Measurements from ENCODE around the gene ARID1B.

The ARID1B gene

DNA sequence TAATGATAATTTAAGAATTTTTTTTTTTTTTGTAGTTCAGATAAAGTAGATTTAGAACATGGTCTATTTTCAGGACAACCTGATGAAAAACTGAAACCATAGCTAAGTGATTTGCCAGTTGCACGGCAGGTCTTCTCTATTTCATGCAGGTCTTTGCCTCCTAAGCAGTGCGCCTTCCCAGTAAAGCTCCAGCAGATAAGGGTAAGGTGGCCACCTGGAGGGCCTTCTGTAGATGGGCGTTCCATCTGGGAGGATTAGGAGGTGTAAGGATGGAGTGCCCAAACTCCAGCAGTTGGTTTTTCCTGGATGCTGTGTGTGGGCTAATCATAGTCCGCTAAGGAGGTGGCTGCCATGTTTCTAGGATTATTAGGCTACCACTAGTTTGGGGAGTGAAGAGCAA, 107.1 kb downstream of the ARID1B start:
- Histone ChIP-seq H3K4me3 (ENCODE audit: low read length) (no peak overlapping the region), H3K9ac (ENCODE audit: low read length) (no peak overlapping the region), H3K9me3 (ENCODE audit: control insufficient read depth, low read length) (no peaks in the 10 kb centered on the region), H3K36me3 (ENCODE audit: control insufficient read depth, insufficient read depth, low read length, severe bottlenecking) (no peaks in the 10 kb centered on the region), H3K27me3 (replicated peaks; ENCODE audit: control insufficient read depth, insufficient read depth, low read length) (no peaks in the 10 kb centered on the region), H3K4me1 (ENCODE audit: control insufficient read depth, insufficient read depth, low read length) (peaks cover 15% of the 10 kb centered on the region)
- no peak for DNase-seq (ENCODE audit: low read depth)

DNA sequence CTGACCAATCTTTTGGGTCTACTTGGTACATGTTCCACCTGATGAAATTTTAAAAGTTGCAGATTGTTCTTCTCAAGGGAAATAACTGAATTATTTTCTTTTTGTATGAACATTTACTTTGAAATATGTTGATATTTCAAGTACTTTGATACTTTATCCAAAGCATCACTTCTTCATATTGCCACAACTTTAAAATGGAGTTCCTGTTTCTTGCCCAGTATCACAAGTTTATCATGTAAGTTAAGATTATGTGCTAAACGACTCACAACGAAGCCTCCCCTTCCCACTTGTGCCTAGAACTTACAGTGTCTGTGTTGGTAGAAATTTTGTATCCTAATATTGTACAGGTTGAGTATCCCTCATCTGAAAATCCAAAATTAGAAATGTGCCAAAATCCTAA, 108.4 kb downstream of the ARID1B start:
- Histone ChIP-seq H3K4me1 (ENCODE audit: control insufficient read depth, insufficient read depth, low read length) (peaks cover 15% of the 10 kb centered on the region), H3K9me3 (ENCODE audit: control insufficient read depth, low read length) (no peaks in the 10 kb centered on the region)

DNA sequence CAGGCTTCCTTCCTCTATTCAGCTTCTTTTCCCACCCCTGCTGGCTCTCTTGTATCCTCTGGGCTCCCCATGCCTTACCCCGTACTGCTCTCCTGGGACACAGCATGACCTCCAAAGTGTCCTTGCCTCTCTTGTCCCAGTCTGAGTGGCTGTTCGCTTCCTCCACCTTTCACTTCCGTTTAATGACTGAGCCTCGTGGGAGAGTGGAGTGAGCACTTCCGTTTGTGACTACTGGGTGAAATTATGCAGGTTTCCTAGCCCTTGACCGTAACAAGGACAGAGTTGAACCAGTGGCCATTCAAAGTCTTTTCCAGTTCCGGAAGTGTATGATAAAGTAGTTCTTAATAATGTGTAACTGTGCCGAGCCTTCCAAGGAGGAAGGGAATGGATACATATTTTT, 109.2 kb downstream of the ARID1B start:
- H3K4me3 ChIP-seq (ENCODE audit: low read length), result no peak overlapping the region
- no peaks in the 10 kb centered on the region for H3K36me3 ChIP-seq (ENCODE audit: control insufficient read depth, insufficient read depth, low read length, severe bottlenecking)
- no peak for DNase-seq (ENCODE audit: low read depth)
- peaks cover 19% of the 10 kb centered on the region for H3K4me1 ChIP-seq (ENCODE audit: control insufficient read depth, insufficient read depth, low read length)
- no peaks in the 10 kb centered on the region for H3K9me3 ChIP-seq (ENCODE audit: control insufficient read depth, low read length)
- no peak overlapping the region for H3K9ac ChIP-seq (ENCODE audit: low read length)
- H3K27me3 ChIP-seq (replicated peaks; ENCODE audit: control insufficient read depth, insufficient read depth, low read length), result no peaks in the 10 kb centered on the region

More for the DNA sequence above, 108.4 kb downstream of the ARID1B start:
- H3K27me3 ChIP-seq (replicated peaks; ENCODE audit: control insufficient read depth, insufficient read depth, low read length), result no peaks in the 10 kb centered on the region
- H3K36me3 ChIP-seq (ENCODE audit: control insufficient read depth, insufficient read depth, low read length, severe bottlenecking), result no peaks in the 10 kb centered on the region
- no peak overlapping the region for H3K4me3 ChIP-seq (ENCODE audit: low read length)
- no peak overlapping the region for H3K9ac ChIP-seq (ENCODE audit: low read length)
- no peak for DNase-seq (ENCODE audit: low read depth)

DNA sequence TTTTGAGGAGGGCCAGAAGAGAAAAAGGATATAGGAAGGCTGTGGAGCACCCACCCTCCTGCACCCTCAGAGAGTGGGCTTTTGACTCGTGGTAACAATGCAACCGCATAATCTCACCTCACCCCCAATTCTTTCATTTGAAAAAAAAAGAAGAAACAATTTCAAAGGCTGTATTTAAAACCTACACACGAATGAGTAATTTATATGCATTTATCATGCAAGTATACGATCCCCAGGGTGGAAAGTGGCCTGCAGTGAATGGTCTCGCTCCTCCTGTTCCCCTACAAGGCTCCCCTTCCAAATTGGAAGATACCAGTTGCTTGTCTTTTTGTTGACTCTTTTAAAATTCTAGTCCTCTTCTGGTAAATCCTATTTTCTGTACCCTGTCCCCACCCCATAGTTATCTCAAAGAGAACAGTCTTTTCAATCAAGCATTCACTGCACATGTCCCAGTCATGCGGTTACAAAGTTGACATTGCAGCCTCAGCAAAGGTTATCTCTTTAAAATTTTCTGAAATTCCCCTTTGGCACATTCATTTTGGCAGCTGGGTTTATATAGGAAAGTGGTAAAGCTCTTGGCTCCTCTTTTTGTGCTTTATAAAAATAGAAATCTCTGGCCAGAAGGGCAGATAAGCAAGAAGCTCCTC, 110.6 kb downstream of the ARID1B start:
- Histone ChIP-seq H3K9ac (ENCODE audit: low read length) (no peak overlapping the region), H3K4me1 (ENCODE audit: control insufficient read depth, insufficient read depth, low read length) (peaks cover 21% of the 10 kb centered on the region), H3K4me3 (ENCODE audit: low read length) (no peak overlapping the region), H3K9me3 (ENCODE audit: control insufficient read depth, low read length) (no peaks in the 10 kb centered on the region), H3K27me3 (replicated peaks; ENCODE audit: control insufficient read depth, insufficient read depth, low read length) (no peaks in the 10 kb centered on the region), H3K36me3 (ENCODE audit: control insufficient read depth, insufficient read depth, low read length, severe bottlenecking) (no peaks in the 10 kb centered on the region)
- no peak for DNase-seq (ENCODE audit: low read depth)

DNA sequence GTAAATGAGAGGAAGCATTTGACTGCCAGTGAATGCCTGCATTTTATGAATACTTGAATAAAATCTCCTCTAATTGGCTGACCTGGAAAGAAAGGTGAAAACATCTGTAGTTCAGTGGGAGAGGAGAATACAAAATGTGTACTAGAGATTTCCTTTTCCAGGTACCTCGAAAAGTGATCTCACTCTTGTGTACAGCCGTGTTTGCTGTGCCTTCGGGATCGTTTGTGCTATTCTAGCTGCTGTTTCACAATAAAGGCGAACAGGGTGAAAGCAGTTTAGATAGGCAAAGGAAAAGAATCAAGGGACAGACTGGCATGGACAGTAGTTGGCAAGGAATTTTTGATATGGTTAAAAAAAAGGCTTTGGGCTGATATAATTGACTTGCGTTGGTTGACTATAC, 112.3 kb downstream of the ARID1B start:
- H3K27me3 ChIP-seq (replicated peaks; ENCODE audit: control insufficient read depth, insufficient read depth, low read length), result no peaks in the 10 kb centered on the region
- H3K9ac ChIP-seq (ENCODE audit: low read length), result no peak overlapping the region
- no peak for DNase-seq (ENCODE audit: low read depth)
- H3K4me1 ChIP-seq (ENCODE audit: control insufficient read depth, insufficient read depth, low read length), result peaks cover 21% of the 10 kb centered on the region
- no peaks in the 10 kb centered on the region for H3K36me3 ChIP-seq (ENCODE audit: control insufficient read depth, insufficient read depth, low read length, severe bottlenecking)
- H3K4me3 ChIP-seq (ENCODE audit: low read length), result no peak overlapping the region
- no peaks in the 10 kb centered on the region for H3K9me3 ChIP-seq (ENCODE audit: control insufficient read depth, low read length)

DNA sequence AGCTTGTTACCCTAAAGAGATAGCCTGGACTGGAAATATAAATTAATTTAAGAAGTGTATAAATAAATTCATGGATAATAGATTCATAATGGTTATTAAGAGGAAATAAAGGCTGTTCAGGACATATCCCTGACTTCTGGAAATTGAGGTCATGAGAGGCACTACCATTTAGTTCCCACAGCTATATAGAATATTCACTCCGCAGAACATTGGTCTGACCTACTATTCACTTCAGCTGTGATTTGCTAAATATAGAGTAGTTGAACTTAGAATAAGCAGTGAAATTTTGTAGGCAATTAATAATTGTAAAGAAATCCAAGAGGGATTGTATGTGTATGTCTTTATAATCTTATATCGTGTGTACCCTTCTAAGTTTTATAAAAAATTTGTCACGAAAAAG, 112.8 kb downstream of the ARID1B start:
- Histone ChIP-seq H3K36me3 (ENCODE audit: control insufficient read depth, insufficient read depth, low read length, severe bottlenecking) (no peaks in the 10 kb centered on the region), H3K4me3 (ENCODE audit: low read length) (no peak overlapping the region), H3K9me3 (ENCODE audit: control insufficient read depth, low read length) (no peaks in the 10 kb centered on the region), H3K27me3 (replicated peaks; ENCODE audit: control insufficient read depth, insufficient read depth, low read length) (no peaks in the 10 kb centered on the region), H3K4me1 (ENCODE audit: control insufficient read depth, insufficient read depth, low read length) (peaks cover 21% of the 10 kb centered on the region), H3K9ac (ENCODE audit: low read length) (no peak overlapping the region)
- DNase-seq (ENCODE audit: low read depth), result no peak

DNA sequence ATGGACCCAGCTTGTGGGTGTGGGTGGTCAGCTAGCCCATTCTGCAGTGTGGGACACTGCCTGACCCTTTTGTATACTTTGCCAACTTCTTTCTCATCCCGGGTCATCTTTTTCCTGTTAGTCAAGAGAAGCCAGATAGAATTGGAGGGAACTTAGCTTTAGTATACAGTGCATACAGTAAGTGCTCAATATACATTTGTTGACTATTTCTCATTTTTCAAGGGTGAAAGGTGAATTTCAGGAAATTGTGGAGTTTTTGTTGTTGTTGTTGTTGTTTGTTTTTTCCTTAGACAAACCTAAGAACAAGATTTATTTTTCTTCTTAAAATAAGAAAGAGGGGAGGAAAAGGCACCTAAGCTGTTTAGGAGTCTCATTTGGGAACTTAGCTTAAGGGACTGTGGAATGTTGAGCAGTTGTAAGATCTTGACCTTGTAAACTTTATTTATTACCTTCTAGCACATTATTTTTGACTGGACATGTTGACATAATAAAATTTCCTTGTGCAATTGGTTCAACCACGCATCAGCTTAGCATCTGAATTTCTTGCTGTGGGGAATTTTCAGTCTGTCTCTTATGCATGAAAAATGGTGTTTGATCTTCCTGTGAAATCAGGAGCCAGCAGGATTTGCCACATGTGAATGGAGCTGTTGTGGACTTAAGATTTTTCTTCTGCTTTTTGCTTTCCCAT, 113.6 kb downstream of the ARID1B start:
- Histone ChIP-seq H3K36me3 (ENCODE audit: control insufficient read depth, insufficient read depth, low read length, severe bottlenecking) (no peaks in the 10 kb centered on the region), H3K9me3 (ENCODE audit: control insufficient read depth, low read length) (no peaks in the 10 kb centered on the region), H3K9ac (ENCODE audit: low read length) (no peak overlapping the region), H3K4me1 (ENCODE audit: control insufficient read depth, insufficient read depth, low read length) (peaks cover 21% of the 10 kb centered on the region), H3K27me3 (replicated peaks; ENCODE audit: control insufficient read depth, insufficient read depth, low read length) (no peaks in the 10 kb centered on the region), H3K4me3 (ENCODE audit: low read length) (no peak overlapping the region)
- peak; percentile 8 for DNase-seq (ENCODE audit: low read depth)

DNA sequence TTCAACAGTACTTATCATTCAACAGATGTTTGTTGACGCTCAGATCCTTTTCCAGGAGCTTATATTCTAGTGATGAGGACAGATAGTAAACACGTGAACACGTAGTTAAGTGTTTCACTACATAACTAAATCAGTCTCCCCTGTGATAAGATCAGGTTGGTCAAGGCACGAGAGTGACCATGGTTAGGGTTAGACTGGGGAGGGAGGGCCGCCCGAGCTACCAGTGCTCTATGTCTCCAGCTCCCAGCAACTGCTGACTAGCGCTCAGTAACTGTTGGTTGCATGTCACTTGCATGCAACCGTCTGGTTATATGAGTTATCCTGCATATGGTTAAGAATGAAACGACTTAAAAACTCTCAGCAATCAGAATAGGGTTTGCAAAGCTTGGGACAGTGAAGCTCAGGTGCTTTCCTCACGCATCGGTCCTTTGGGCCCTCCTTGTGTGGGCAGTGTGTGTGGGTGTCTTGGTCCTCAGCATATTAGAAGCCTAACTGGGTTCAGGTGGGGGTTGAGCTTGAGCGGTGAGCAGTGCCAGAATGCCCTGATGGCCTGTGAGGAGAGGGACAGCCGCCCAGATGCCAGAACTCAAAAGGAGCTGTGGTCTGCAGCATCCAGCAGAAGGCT, 120.8 kb downstream of the ARID1B start:
- DNase-seq (ENCODE audit: low read depth), result no peak
- Histone ChIP-seq H3K9me3 (ENCODE audit: control insufficient read depth, low read length) (no peaks in the 10 kb centered on the region), H3K9ac (ENCODE audit: low read length) (no peak overlapping the region), H3K27me3 (replicated peaks; ENCODE audit: control insufficient read depth, insufficient read depth, low read length) (no peaks in the 10 kb centered on the region), H3K4me1 (ENCODE audit: control insufficient read depth, insufficient read depth, low read length) (no peaks in the 10 kb centered on the region), H3K36me3 (ENCODE audit: control insufficient read depth, insufficient read depth, low read length, severe bottlenecking) (peaks cover 3% of the 10 kb centered on the region), H3K4me3 (ENCODE audit: low read length) (no peak overlapping the region)

DNA sequence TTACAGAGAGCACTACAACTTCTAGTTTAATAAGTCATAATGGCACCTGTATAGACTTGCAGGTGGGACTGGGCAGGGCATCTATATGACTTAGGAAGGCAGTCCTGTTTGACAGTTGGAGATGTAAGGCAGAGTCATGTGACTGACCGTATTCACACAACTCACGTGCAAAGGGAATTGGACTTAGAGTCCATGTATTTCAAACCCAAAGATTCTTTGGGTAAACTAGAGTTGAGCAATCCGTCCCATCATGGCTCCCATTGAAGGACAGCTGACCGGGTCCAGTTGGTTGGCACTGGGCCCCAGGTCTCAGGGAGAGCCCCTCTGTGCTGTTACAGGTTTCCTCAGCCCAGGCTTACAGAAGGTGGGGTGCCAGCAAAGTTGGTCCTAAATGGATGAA, 121.9 kb downstream of the ARID1B start:
- H3K9me3 ChIP-seq (ENCODE audit: control insufficient read depth, low read length), result no peaks in the 10 kb centered on the region
- H3K4me3 ChIP-seq (ENCODE audit: low read length), result no peak overlapping the region
- no peak for DNase-seq (ENCODE audit: low read depth)
- no peaks in the 10 kb centered on the region for H3K4me1 ChIP-seq (ENCODE audit: control insufficient read depth, insufficient read depth, low read length)
- peaks cover 3% of the 10 kb centered on the region for H3K36me3 ChIP-seq (ENCODE audit: control insufficient read depth, insufficient read depth, low read length, severe bottlenecking)
- H3K9ac ChIP-seq (ENCODE audit: low read length), result no peak overlapping the region
- no peaks in the 10 kb centered on the region for H3K27me3 ChIP-seq (replicated peaks; ENCODE audit: control insufficient read depth, insufficient read depth, low read length)

DNA sequence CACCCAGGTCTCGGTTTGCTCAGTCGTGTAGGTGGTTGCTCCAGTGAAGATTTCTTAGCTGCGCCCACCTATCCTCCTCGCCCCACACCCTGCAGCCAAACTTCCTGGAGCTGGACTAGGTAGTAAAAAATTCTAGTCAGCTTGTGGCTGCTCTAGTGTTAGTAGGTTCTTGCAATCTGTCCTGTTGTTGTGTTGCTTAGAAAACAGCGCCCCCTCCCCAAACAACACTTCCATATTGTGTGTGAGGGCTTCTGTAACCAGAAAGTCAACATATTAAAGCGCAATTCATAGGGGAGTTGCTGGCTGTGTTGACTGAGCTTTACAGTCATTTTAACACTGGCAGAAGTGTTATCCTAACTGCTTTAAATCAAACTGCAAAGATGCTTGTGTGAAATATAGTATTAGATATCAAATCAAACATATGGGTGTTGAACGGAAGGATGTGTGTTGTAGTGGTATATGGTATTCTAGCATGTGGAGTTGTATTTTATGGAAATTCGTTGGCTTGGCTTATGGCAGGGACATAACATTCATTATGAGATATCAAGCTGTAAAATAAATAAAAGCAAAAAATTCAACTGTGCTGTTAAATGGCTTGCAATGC, 122.5 kb downstream of the ARID1B start:
- DNase-seq (ENCODE audit: low read depth), result no peak
- Histone ChIP-seq H3K9ac (ENCODE audit: low read length) (no peak overlapping the region), H3K9me3 (ENCODE audit: control insufficient read depth, low read length) (no peaks in the 10 kb centered on the region), H3K27me3 (replicated peaks; ENCODE audit: control insufficient read depth, insufficient read depth, low read length) (no peaks in the 10 kb centered on the region), H3K4me1 (ENCODE audit: control insufficient read depth, insufficient read depth, low read length) (no peaks in the 10 kb centered on the region), H3K4me3 (ENCODE audit: low read length) (no peak overlapping the region), H3K36me3 (ENCODE audit: control insufficient read depth, insufficient read depth, low read length, severe bottlenecking) (peaks cover 6% of the 10 kb centered on the region)

DNA sequence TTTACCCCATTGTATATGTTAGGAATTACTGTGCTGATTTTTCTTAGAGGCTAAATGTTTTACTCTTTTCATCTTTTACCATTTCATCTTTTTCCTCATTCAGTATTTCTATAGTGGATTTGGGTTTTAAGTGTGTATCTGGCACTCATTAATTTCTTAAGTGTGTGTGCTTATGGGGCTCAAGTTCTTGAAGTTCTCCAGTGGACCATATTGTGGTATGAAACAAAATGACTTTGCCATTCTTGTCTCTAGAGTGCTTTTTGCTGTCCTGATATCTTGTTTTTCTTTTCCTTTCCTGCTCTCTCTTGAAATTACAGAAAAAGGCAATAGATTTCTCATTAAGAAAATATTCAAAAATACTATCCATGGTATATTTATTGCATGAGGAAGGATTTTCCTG, 123.1 kb downstream of the ARID1B start:
- H3K27me3 ChIP-seq (replicated peaks; ENCODE audit: control insufficient read depth, insufficient read depth, low read length), result no peaks in the 10 kb centered on the region
- no peak for DNase-seq (ENCODE audit: low read depth)
- H3K9me3 ChIP-seq (ENCODE audit: control insufficient read depth, low read length), result no peaks in the 10 kb centered on the region
- no peaks in the 10 kb centered on the region for H3K4me1 ChIP-seq (ENCODE audit: control insufficient read depth, insufficient read depth, low read length)
- no peak overlapping the region for H3K9ac ChIP-seq (ENCODE audit: low read length)
- no peak overlapping the region for H3K4me3 ChIP-seq (ENCODE audit: low read length)
- H3K36me3 ChIP-seq (ENCODE audit: control insufficient read depth, insufficient read depth, low read length, severe bottlenecking), result peaks cover 7% of the 10 kb centered on the region
